ENCODE measurements around the gene MFAP1. TPM values are rescaled to one million over a fixed set of nuclear protein-coding genes. Genes with fewer than 3 reads are reported as not detected.

Gene MFAP1
- total RNA-seq, 1 donor from 2014 or later = 29.2 TPM

DNA sequence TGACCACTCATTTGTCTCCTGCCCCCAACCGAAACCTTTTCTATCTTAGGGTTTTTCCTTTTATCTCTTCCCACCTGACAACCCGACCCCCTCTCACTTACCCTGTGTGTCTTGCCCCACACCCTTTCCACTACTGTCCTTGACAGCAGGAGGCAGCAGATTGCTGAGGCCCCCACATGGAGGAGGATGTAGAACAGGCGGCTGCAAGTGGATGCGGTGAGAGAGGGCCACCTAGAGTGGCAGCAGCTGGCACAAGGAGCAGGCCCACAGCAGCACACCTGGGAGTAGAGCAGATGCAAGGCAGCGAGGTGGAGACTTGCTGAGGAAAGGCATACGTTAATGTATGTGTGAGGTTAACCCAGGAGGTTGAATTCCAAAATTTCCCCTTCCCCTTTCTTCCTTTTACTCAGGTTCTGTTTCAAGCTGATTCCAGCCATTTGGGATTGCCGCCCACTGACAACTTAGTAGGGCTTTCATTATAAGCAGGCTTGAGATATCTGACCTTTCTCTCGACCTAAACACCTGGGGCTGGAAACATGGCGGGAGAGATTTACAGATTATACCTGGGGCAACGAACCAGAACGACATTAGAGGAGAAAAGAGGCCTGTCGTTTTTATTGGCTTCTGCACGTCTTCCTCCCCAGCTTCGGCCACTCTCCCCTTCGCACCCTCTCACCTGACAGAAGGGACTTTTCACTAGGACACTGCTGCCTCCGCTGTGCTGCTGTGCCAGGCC is 25.1 kb downstream of the MFAP1 start:
- H3K4me3 Mint-ChIP-seq (ENCODE audit: unreplicated experiment) = peak overlapping the region; percentile 100
- peaks cover 7% of the 10 kb centered on the region for H3K9me3 Mint-ChIP-seq (ENCODE audit: unreplicated experiment)
- TF ChIP-seq, protein P1, sequence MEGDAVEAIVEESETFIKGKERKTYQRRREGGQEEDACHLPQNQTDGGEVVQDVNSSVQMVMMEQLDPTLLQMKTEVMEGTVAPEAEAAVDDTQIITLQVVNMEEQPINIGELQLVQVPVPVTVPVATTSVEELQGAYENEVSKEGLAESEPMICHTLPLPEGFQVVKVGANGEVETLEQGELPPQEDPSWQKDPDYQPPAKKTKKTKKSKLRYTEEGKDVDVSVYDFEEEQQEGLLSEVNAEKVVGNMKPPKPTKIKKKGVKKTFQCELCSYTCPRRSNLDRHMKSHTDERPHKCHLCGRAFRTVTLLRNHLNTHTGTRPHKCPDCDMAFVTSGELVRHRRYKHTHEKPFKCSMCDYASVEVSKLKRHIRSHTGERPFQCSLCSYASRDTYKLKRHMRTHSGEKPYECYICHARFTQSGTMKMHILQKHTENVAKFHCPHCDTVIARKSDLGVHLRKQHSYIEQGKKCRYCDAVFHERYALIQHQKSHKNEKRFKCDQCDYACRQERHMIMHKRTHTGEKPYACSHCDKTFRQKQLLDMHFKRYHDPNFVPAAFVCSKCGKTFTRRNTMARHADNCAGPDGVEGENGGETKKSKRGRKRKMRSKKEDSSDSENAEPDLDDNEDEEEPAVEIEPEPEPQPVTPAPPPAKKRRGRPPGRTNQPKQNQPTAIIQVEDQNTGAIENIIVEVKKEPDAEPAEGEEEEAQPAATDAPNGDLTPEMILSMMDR (IDR thresholded peaks at IDR 0.05; ENCODE audit: partially characterized antibody, unreplicated experiment) = no peak
- H3K27ac Mint-ChIP-seq (ENCODE audit: unreplicated experiment) = peak overlapping the region; percentile 97
- peaks cover 19% of the 10 kb centered on the region for H3K4me1 Mint-ChIP-seq (ENCODE audit: low read depth, unreplicated experiment)
- no peak for DNase-seq
- peaks cover 9% of the 10 kb centered on the region for H3K27me3 Mint-ChIP-seq (ENCODE audit: unreplicated experiment)
- H3K36me3 Mint-ChIP-seq (ENCODE audit: unreplicated experiment) = peaks cover 6% of the 10 kb centered on the region

DNA sequence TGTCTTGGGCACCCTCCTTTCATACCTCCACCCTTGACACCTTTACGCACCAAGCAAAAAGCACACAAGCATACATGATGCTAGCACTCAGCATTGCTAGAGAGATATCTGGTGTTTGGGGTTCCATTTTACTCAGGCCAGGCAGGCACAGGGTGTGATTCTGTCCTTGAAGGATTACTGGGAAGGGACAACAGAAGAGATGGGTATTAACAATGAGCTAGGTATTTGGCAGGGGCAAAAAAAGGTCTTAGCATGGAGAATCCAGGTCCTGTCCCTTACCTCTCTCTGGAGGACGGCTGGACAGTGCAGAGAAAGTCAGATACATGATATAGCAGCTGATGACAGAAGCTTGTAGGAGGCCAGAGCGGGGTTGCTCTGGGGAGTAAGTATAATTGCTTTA is 27.9 kb downstream of the MFAP1 start:
- peaks cover 10% of the 10 kb centered on the region for H3K36me3 Mint-ChIP-seq (ENCODE audit: unreplicated experiment)
- H3K9me3 Mint-ChIP-seq (ENCODE audit: unreplicated experiment) = peaks cover 15% of the 10 kb centered on the region
- DNase-seq = no peak
- H3K27ac Mint-ChIP-seq (ENCODE audit: unreplicated experiment) = peak overlapping the region; percentile 10
- no peak overlapping the region for H3K4me3 Mint-ChIP-seq (ENCODE audit: unreplicated experiment)
- TF ChIP-seq, protein P1 (IDR thresholded peaks at IDR 0.05; ENCODE audit: partially characterized antibody, unreplicated experiment) = no peak
- peaks cover 30% of the 10 kb centered on the region for H3K4me1 Mint-ChIP-seq (ENCODE audit: low read depth, unreplicated experiment)
- H3K27me3 Mint-ChIP-seq (ENCODE audit: unreplicated experiment) = peaks cover 13% of the 10 kb centered on the region

DNA sequence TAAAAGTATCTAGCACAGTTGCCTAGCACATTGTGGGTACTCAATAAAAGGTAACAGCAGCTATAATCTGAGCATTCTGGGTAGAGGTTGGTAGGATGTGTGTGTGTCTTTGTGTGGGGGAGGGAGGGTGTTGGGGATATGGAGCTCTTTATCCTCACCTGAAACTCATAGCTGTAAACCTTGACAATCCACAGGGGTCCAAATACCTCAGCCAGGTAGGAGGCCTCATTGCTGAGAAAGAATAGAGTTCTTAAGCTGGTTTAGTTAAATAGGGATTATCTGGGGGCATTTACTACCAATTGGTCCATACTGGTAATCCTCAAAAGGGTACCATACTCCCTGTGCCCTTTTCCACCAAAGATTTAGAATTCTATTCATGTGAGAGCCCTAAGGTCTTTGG is 28.5 kb downstream of the MFAP1 start:
- H3K4me3 Mint-ChIP-seq (ENCODE audit: unreplicated experiment) = no peak overlapping the region
- H3K27me3 Mint-ChIP-seq (ENCODE audit: unreplicated experiment) = peaks cover 11% of the 10 kb centered on the region
- H3K27ac Mint-ChIP-seq (ENCODE audit: unreplicated experiment) = no peak overlapping the region
- H3K4me1 Mint-ChIP-seq (ENCODE audit: low read depth, unreplicated experiment) = peaks cover 26% of the 10 kb centered on the region
- TF ChIP-seq, protein P1 (IDR thresholded peaks at IDR 0.05; ENCODE audit: partially characterized antibody, unreplicated experiment) = no peak
- DNase-seq = no peak
- H3K36me3 Mint-ChIP-seq (ENCODE audit: unreplicated experiment) = peaks cover 10% of the 10 kb centered on the region
- H3K9me3 Mint-ChIP-seq (ENCODE audit: unreplicated experiment) = peaks cover 18% of the 10 kb centered on the region

DNA sequence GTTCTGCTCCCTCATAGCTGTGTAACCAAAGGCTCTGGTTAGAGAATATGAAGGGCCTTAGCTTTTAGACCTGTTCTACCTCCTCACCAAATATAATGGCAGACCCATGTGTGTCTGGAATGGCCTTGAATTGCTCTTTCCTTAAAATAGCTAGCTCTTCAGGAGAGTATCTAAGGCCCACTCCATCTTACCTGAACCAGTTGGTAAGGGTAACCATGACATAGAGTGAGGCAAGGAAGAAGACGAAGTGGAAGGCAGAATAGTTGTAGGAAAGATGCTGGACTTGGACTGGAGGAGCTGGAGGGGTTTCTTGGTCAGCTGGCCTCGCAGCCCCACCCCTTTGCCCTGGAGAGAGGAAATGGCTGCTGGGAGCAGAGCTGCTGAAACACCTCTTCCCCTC is 29.3 kb downstream of the MFAP1 start:
- Mint-ChIP-seq H3K4me3 (ENCODE audit: unreplicated experiment) (peak overlapping the region; percentile 52), H3K27me3 (ENCODE audit: unreplicated experiment) (peaks cover 11% of the 10 kb centered on the region), H3K9me3 (ENCODE audit: unreplicated experiment) (peaks cover 16% of the 10 kb centered on the region), H3K4me1 (ENCODE audit: low read depth, unreplicated experiment) (peaks cover 25% of the 10 kb centered on the region), H3K27ac (ENCODE audit: unreplicated experiment) (no peak overlapping the region), H3K36me3 (ENCODE audit: unreplicated experiment) (peaks cover 10% of the 10 kb centered on the region)
- TF ChIP-seq, protein P1 (IDR thresholded peaks at IDR 0.05; ENCODE audit: partially characterized antibody, unreplicated experiment) = no peak
- no peak for DNase-seq

DNA sequence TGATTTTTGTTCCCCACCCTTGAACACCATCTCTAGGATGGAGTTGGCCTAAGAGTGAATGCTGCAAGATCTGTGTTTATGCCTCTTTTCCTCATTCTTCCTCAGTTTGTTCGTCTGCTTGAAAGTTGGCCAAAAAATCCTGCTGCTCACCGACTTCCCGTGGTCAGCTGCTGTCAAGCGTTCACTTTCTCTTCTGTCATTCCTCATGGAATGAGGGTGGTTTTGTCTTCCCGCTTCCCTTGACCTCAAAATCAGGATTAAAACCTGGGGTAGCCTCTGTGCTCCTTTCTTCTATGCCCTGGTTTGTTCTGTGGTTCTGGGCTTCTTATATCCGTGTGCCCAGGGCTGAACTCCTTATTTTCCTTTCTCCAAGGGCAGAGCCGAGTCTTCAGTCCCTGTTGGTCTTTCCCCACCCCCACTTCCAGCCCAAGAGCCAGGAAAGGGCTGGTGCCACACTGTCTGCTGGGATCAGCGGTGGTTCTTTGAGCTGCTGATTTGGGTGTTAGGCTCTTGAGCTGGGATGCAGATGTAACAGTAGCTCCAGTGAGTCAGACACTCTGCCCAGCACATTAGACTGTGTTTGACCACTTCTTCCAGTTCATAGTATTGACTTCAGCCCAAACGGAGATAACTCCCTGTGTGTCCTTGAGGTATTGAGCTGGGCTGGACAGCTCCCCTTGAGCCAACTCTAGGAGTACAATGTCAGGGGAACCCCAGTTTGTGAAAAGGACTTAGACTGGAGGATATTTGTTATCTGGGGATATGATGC is 30.0 kb downstream of the MFAP1 start:
- TF ChIP-seq, protein P1 (IDR thresholded peaks at IDR 0.05; ENCODE audit: partially characterized antibody, unreplicated experiment) = no peak

More for the DNA sequence above, 30.0 kb downstream of the MFAP1 start:
- DNase-seq = no peak
- H3K4me3 Mint-ChIP-seq (ENCODE audit: unreplicated experiment) = peak overlapping the region; percentile 87
- H3K4me1 Mint-ChIP-seq (ENCODE audit: low read depth, unreplicated experiment) = peaks cover 22% of the 10 kb centered on the region
- peaks cover 15% of the 10 kb centered on the region for H3K9me3 Mint-ChIP-seq (ENCODE audit: unreplicated experiment)
- peaks cover 8% of the 10 kb centered on the region for H3K27me3 Mint-ChIP-seq (ENCODE audit: unreplicated experiment)
- peaks cover 10% of the 10 kb centered on the region for H3K36me3 Mint-ChIP-seq (ENCODE audit: unreplicated experiment)
- peak overlapping the region; percentile 54 for H3K27ac Mint-ChIP-seq (ENCODE audit: unreplicated experiment)

Measured in glutamatergic neuron (in vitro differentiated cells).